Osteocyte (in vitro differentiated cells): ENCODE data around the gene MICALL2. TPM values are rescaled to one million over a fixed set of nuclear protein-coding genes. Genes with fewer than 3 reads are reported as not detected.

Experiments used
- DNase-seq: peaks from one replicate; pipeline ENCODE4 v3.0.0; 2021; ENCODE audit warnings: mixed read lengths; ENCODE audit not compliant: unreplicated experiment; ENCODE audit errors: extremely low spot score
- H3K27ac Mint-ChIP-seq: one replicate; pipeline ENCODE4 v1.8.0; 2021; ENCODE audit warnings: mild to moderate bottlenecking, mixed read lengths; ENCODE audit not compliant: unreplicated experiment
- H3K27me3 Mint-ChIP-seq: one replicate; pipeline ENCODE4 v1.8.0; 2021; ENCODE audit warnings: mixed read lengths; ENCODE audit not compliant: unreplicated experiment
- H3K36me3 Mint-ChIP-seq: one replicate; pipeline ENCODE4 v1.8.0; 2021; ENCODE audit warnings: mixed read lengths; ENCODE audit not compliant: unreplicated experiment
- H3K4me1 Mint-ChIP-seq: one replicate; pipeline ENCODE4 v1.8.0; 2021; ENCODE audit warnings: mixed read lengths; ENCODE audit not compliant: unreplicated experiment
- H3K4me3 Mint-ChIP-seq: one replicate; pipeline ENCODE4 v1.8.0; 2021; ENCODE audit warnings: mild to moderate bottlenecking, moderate library complexity, mixed read lengths; ENCODE audit not compliant: unreplicated experiment
- H3K9me3 Mint-ChIP-seq: one replicate; pipeline ENCODE4 v1.8.0; 2021; ENCODE audit warnings: mixed read lengths; ENCODE audit not compliant: unreplicated experiment
- CTCF ChIP-seq: fragments of 200-600 bp; sonication (generic); IDR thresholded peaks from 2 replicates; pipeline ENCODE4 v1.5.0; 2021; ENCODE audit warnings: antibody characterized with exemption, mild to moderate bottlenecking, moderate library complexity
- total RNA-seq: library from RNA; stranded (reverse); gene quantifications from 2 replicates; pipeline ENCODE4 v1.2.1, GENCODE V29; 2021

The MICALL2 gene
- total RNA-seq, 1 donor from 2014 or later, result 63.1 TPM

- DNase-seq, result no peak
- no peak overlapping the region for H3K4me3 Mint-ChIP-seq
- no peak for TF ChIP-seq CTCF
- no peaks in the 10 kb centered on the region for H3K36me3 Mint-ChIP-seq
- peaks cover 5% of the 10 kb centered on the region for H3K9me3 Mint-ChIP-seq
- peaks cover 25% of the 10 kb centered on the region for H3K27me3 Mint-ChIP-seq
- no peaks in the 10 kb centered on the region for H3K4me1 Mint-ChIP-seq
- no peak overlapping the region for H3K27ac Mint-ChIP-seq
Measured at GRCh38 chr7:1397491-1398327, 61.6 kb downstream of the MICALL2 start.

- Mint-ChIP-seq H3K27me3 (peaks cover 27% of the 10 kb centered on the region), H3K9me3 (peaks cover 4% of the 10 kb centered on the region)
Measured at GRCh38 chr7:1396195-1396594, 63.1 kb downstream of the MICALL2 start.

GRCh38 chr7:1395211-1396070 lies 63.8 kb downstream of the MICALL2 start:
- Mint-ChIP-seq H3K4me3 (no peak overlapping the region), H3K4me1 (no peaks in the 10 kb centered on the region), H3K9me3 (peaks cover 4% of the 10 kb centered on the region), H3K36me3 (no peaks in the 10 kb centered on the region), H3K27me3 (peaks cover 27% of the 10 kb centered on the region), H3K27ac (no peak overlapping the region)
- no peak for DNase-seq
- no peak for TF ChIP-seq CTCF

More at GRCh38 chr7:1396195-1396594, 63.1 kb downstream of the MICALL2 start:
- no peak for DNase-seq
- Mint-ChIP-seq H3K27ac (no peak overlapping the region), H3K4me3 (no peak overlapping the region), H3K4me1 (no peaks in the 10 kb centered on the region), H3K36me3 (no peaks in the 10 kb centered on the region)
- TF ChIP-seq CTCF, result no peak

- Mint-ChIP-seq H3K27ac (no peak overlapping the region), H3K4me3 (no peak overlapping the region), H3K36me3 (no peaks in the 10 kb centered on the region), H3K9me3 (peaks cover 4% of the 10 kb centered on the region), H3K4me1 (no peaks in the 10 kb centered on the region), H3K27me3 (peaks cover 32% of the 10 kb centered on the region)
- TF ChIP-seq CTCF, result no peak
- no peak for DNase-seq
Measured at GRCh38 chr7:1394371-1394770, 64.9 kb downstream of the MICALL2 start.

GRCh38 chr7:1393421-1393820 lies 65.8 kb downstream of the MICALL2 start:
- peaks cover 4% of the 10 kb centered on the region for H3K9me3 Mint-ChIP-seq
- H3K4me3 Mint-ChIP-seq, result no peak overlapping the region
- no peak for TF ChIP-seq CTCF
- peaks cover 36% of the 10 kb centered on the region for H3K27me3 Mint-ChIP-seq
- no peaks in the 10 kb centered on the region for H3K4me1 Mint-ChIP-seq
- no peak overlapping the region for H3K27ac Mint-ChIP-seq
- DNase-seq, result no peak
- H3K36me3 Mint-ChIP-seq, result no peaks in the 10 kb centered on the region
